ENCODE results near the gene ZNF658.
"Not testable (repeated sequence)": the region's sequence is repeated elsewhere in the genome, so short reads cannot be mapped to it uniquely, and the experiment has no call there.

- TF ChIP-seq POLR2A, CTCF (IDR thresholded peaks at IDR 0.05): not testable (repeated sequence)
Measured at GRCh38 chr9:66942400-66943155, 42.1 kb downstream of the ZNF658 start.

Data from breast epithelium (tissue), 3 donors.